IMR-90 (cell line): ENCODE results near the gene GLRA3.

Experiments used
- BHLHE40 ChIP-seq: fragments of 150-350 bp; IDR thresholded peaks from 2 replicates; pipeline ENCODE4 v1.6.1; 2016; ENCODE audit warnings: mild to moderate bottlenecking, low read depth, low read length
- CEBPB ChIP-seq: IDR thresholded peaks from 2 replicates; pipeline ENCODE4 v1.6.1; 2012; ENCODE audit warnings: low read depth, low read length, improper control_type of control experiment
- CTCF ChIP-seq: conservative IDR thresholded peaks from 2 replicates; pipeline ENCODE4 v1.5.1; 2012; ENCODE audit warnings: mild to moderate bottlenecking, low read depth, low read length, improper control_type of control experiment
- ELK1 ChIP-seq: fragments of 150-350 bp; IDR thresholded peaks from 2 replicates; pipeline ENCODE4 v1.6.1; 2016; ENCODE audit warnings: low read depth, mild to moderate bottlenecking, low read length, moderate library complexity, borderline replicate concordance
- MAFK ChIP-seq: IDR thresholded peaks from 2 replicates; pipeline ENCODE4 v1.6.1; 2012; ENCODE audit warnings: low read depth, low read length, improper control_type of control experiment
- POLR2A ChIP-seq: IDR thresholded peaks from 2 replicates; pipeline ENCODE4 v1.6.1; 2012; ENCODE audit warnings: mild to moderate bottlenecking, low read depth, low read length
- RFX5 ChIP-seq: IDR thresholded peaks from 2 replicates; pipeline ENCODE4 v1.8.0; 2012; ENCODE audit warnings: low read depth, mild to moderate bottlenecking, low read length, moderate library complexity
- USF2 ChIP-seq: fragments of 150-350 bp; IDR thresholded peaks from 2 replicates; pipeline ENCODE4 v1.6.1; 2017; ENCODE audit warnings: mild to moderate bottlenecking, antibody characterized with exemption, low read length, low read depth

- TF ChIP-seq POLR2A (no peak), CTCF (no peak), USF2 (no peak), RFX5 (no peak), CEBPB (no peak), MAFK (no peak), BHLHE40 (no peak), ELK1 (no peak)
Observed at GRCh38 chr4:174828845-174829701, at the start of gene GLRA3.
